B cell (primary cell): Measurements from ENCODE around the gene OPHN1. TPM values are rescaled to one million over a fixed set of nuclear protein-coding genes. Genes with fewer than 3 reads are reported as not detected.

Experiments
- ATAC-seq: fragments of 200-7000 bp; cut with Tn5 transposase; one replicate; pipeline ENCODE4 v1.10.0; 2021; ENCODE audit warnings: low read depth, mild to moderate bottlenecking, moderate number of reproducible peaks, moderate library complexity
- CTCF ChIA-PET: fragments of 350-600 bp; sonication (Branson Sonifier 250); formaldehyde crosslinking; loops from one replicate; lab custom pipeline; 2021; ENCODE audit warnings: antibody characterized with exemption, inconsistent platforms; lab: Charles Lee
- POLR2A ChIA-PET: fragments of 350-600 bp; sonication (Branson Sonifier 250); formaldehyde crosslinking; loops from one replicate; lab custom pipeline; 2021; ENCODE audit warnings: antibody characterized with exemption; lab: Charles Lee
- DNase-seq: peaks from one replicate; pipeline ENCODE4 v3.0.0; 2013
- H2AFZ ChIP-seq: 2 replicates; pipeline ENCODE4 v1.6.1; 2012; ENCODE audit warnings: mild to moderate bottlenecking, low read depth, low read length; ENCODE audit not compliant: insufficient read depth, poor library complexity, severe bottlenecking
- H3K27ac ChIP-seq, 2 donors: 1 replicate in 1 of 2; 2 replicates in 1 of 2; pipeline ENCODE4 v1.5.1; 2012 to 2013; ENCODE audit warnings: low read length in 2 of 2, mild to moderate bottlenecking in 2 of 2, moderate library complexity in 1 of 2
- H3K27me3 ChIP-seq, 4 experiments: fragments of 200-600 bp in 1 of 4; sonication (generic) in 1 of 4; replicated peaks in 1 of 4; 1 replicate in 2 of 4; 2 replicates in 2 of 4; pipeline versions ENCODE4 v1.6.1 to v1.7.0; 2013 to 2016; ENCODE audit warnings: low read length in 3 of 4, mild to moderate bottlenecking in 2 of 4, mixed read lengths in 1 of 4, moderate library complexity in 1 of 4; ENCODE audit not compliant: insufficient read depth in 4 of 4, control insufficient read depth in 3 of 4; ENCODE audit errors: control extremely low read depth in 1 of 4
- H3K36me3 ChIP-seq, 2 experiments: replicated peaks in 1 of 2; 1 replicate in 1 of 2; 2 replicates in 1 of 2; pipeline versions ENCODE4 v1.6.1 to v1.7.1; 2013; ENCODE audit warnings: low read length in 1 of 2; ENCODE audit not compliant: insufficient read depth in 2 of 2, control insufficient read depth in 1 of 2; ENCODE audit errors: control extremely low read depth in 1 of 2, extremely low read depth in 1 of 2
- H3K4me1 ChIP-seq, 2 donors: fragments of 200-600 bp in 1 of 2; sonication (generic) in 1 of 2; 1 replicate in 1 of 2; 2 replicates in 1 of 2; pipeline versions ENCODE4 v1.5.1 to v1.6.1; 2013 to 2017; ENCODE audit warnings: low read length in 2 of 2; ENCODE audit not compliant: control insufficient read depth in 2 of 2, insufficient read depth in 2 of 2
- H3K4me2 ChIP-seq: replicated peaks from 2 replicates; pipeline ENCODE3; 2012; ENCODE audit warnings: mild to moderate bottlenecking, low read depth, low read length; ENCODE audit not compliant: poor library complexity, severe bottlenecking
- H3K4me3 ChIP-seq, 5 experiments: fragments of 200-600 bp in 1 of 5; sonication (generic) in 1 of 5; 1 replicate in 3 of 5; 2 replicates in 2 of 5; pipeline versions ENCODE4 v1.5.1 to v1.7.0; 2011 to 2016; ENCODE audit warnings: low read length in 4 of 5, mild to moderate bottlenecking in 4 of 5, low read depth in 2 of 5, control low read depth in 1 of 5, moderate library complexity in 1 of 5; ENCODE audit not compliant: insufficient read depth in 1 of 5; ENCODE audit errors: control extremely low read depth in 1 of 5, extremely low read depth in 1 of 5
- H3K79me2 ChIP-seq: fragments of 200-600 bp; sonication (generic); one replicate; pipeline ENCODE4 v1.6.0; 2016; ENCODE audit warnings: low read length; ENCODE audit not compliant: control insufficient read depth, insufficient read depth
- H3K9ac ChIP-seq: fragments of 200-600 bp; sonication (generic); 2 replicates; pipeline ENCODE4 v1.6.1; 2017; ENCODE audit warnings: mild to moderate bottlenecking, low read length, moderate library complexity
- H3K9me3 ChIP-seq, 3 donors: one replicate each; pipeline versions ENCODE4 v1.6.1 to v1.7.1; 2013; ENCODE audit warnings: low read length in 2 of 3; ENCODE audit not compliant: control insufficient read depth in 2 of 3, insufficient read depth in 1 of 3; ENCODE audit errors: control extremely low read depth in 1 of 3
- H4K20me1 ChIP-seq: 2 replicates; pipeline ENCODE4 v1.6.0; 2012; ENCODE audit warnings: mild to moderate bottlenecking, low read length; ENCODE audit not compliant: insufficient read depth, control insufficient read depth, poor library complexity, severe bottlenecking
- H3K27ac Mint-ChIP-seq: one replicate; pipeline ENCODE4 v1.8.0; 2021; ENCODE audit warnings: mixed read lengths
- H3K27me3 Mint-ChIP-seq: one replicate; pipeline ENCODE4 v1.8.0; 2021; ENCODE audit warnings: mixed read lengths
- H3K4me1 Mint-ChIP-seq: one replicate; pipeline ENCODE4 v1.8.0; 2021; ENCODE audit warnings: mixed read lengths
- H3K4me3 Mint-ChIP-seq: one replicate; pipeline ENCODE4 v1.8.0; 2021; ENCODE audit warnings: mixed read lengths
- H3K9me3 Mint-ChIP-seq: one replicate; pipeline ENCODE4 v1.8.0; 2022; ENCODE audit warnings: mixed read lengths; ENCODE audit not compliant: insufficient read depth
- EZH2 ChIP-seq: IDR thresholded peaks from 2 replicates; pipeline ENCODE4 v1.6.1; 2012; ENCODE audit warnings: borderline replicate concordance, low read depth, mild to moderate bottlenecking, moderate library complexity, low read length; ENCODE audit not compliant: insufficient read depth, poor library complexity, severe bottlenecking
- WGBS: methylation state at CpG from one replicate; pipeline ENCODE4 v1.1.5; 2013; ENCODE audit warnings: missing lambda C conversion rate; ENCODE audit not compliant: insufficient coverage; 5-methylcytosine and 5-hydroxymethylcytosine counted together
- intact Hi-C: fragments of 100-400 bp; cut with micrococcal nuclease; formaldehyde crosslinking; loops from one replicate; pipeline ENCODE4 v1.10.0; 2022
- polyA plus RNA-seq: library from polyadenylated mRNA; depleted of rRNA; stranded (reverse); fragments of >200 nt; gene quantifications from 2 replicates; pipeline ENCODE4 v1.2.3, GENCODE V29; 2012
- total RNA-seq, 2 donors: library from RNA; stranded (reverse); fragments of 120-200 nt in 1 of 2; gene quantifications; 1 replicate in 1 of 2; 2 replicates in 1 of 2; pipeline versions ENCODE4 v1.2.3 to v1.2.4, GENCODE V29; 2013 to 2022
- TF ChIP-seq, protein P1 (sequence below): fragments of 200-600 bp; IDR thresholded peaks from one replicate; pipeline ENCODE4 v1.8.0; 2022; ENCODE audit warnings: antibody characterized with exemption, mild to moderate bottlenecking

The OPHN1 gene
- total and polyA plus RNA-seq, 2 donors (not counting 1 experiment from before 2014, with no cell fraction given), result 0.03 to 0.17 TPM

GRCh38 chrX:68193786-68194185 lies 239.5 kb downstream of the OPHN1 start:
- no peak overlapping the region for H3K4me3 Mint-ChIP-seq
- Histone ChIP-seq H3K27me3 (no peaks in the 10 kb centered on the region), H3K4me3 (no peak overlapping the region), H3K4me2 (no peak overlapping the region), H2AFZ (no peak overlapping the region), H3K4me1 (no peaks in the 10 kb centered on the region), H3K36me3 (no peaks in the 10 kb centered on the region), H3K27ac (no peak overlapping the region), H3K9ac (no peak overlapping the region), H4K20me1 (no peaks in the 10 kb centered on the region), H3K9me3 (no peaks in the 10 kb centered on the region), H3K79me2 (no peaks in the 10 kb centered on the region)
- ATAC-seq (no peak), DNase-seq (no peak)
- ChIA-PET CTCF (no interaction called here), POLR2A (no interaction called here)
- H3K4me1 Mint-ChIP-seq, result no peaks in the 10 kb centered on the region
- intact Hi-C loops, result no loop called here
- no peaks in the 10 kb centered on the region for H3K27me3 Mint-ChIP-seq
- TF ChIP-seq, protein P1, sequence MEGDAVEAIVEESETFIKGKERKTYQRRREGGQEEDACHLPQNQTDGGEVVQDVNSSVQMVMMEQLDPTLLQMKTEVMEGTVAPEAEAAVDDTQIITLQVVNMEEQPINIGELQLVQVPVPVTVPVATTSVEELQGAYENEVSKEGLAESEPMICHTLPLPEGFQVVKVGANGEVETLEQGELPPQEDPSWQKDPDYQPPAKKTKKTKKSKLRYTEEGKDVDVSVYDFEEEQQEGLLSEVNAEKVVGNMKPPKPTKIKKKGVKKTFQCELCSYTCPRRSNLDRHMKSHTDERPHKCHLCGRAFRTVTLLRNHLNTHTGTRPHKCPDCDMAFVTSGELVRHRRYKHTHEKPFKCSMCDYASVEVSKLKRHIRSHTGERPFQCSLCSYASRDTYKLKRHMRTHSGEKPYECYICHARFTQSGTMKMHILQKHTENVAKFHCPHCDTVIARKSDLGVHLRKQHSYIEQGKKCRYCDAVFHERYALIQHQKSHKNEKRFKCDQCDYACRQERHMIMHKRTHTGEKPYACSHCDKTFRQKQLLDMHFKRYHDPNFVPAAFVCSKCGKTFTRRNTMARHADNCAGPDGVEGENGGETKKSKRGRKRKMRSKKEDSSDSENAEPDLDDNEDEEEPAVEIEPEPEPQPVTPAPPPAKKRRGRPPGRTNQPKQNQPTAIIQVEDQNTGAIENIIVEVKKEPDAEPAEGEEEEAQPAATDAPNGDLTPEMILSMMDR, result no peak
- no peak for TF ChIP-seq EZH2
- H3K27ac Mint-ChIP-seq, result no peak overlapping the region
- H3K9me3 Mint-ChIP-seq, result no peaks in the 10 kb centered on the region
- WGBS, result no CpG with 5 or more reads among the region's 2 CpGs

DNA sequence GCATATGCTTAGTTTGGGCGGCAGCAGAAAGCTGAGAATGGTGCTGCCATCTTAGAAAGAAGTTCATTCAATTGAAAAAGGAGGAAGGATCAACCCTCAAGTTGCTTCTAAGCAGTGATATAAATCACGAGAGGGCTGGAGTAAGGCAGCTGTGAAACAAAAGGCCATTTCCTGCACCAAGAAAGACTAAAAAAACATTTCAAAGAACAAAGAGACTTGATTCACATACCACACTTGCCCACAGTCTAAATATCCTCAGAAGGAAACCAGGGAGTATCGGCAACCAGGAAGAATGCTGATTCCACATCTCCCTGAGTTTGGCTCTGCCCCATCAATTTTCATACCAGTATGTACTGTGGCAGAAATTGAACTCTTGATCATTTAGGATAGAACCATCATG lies 240.1 kb downstream of the OPHN1 start:
- Histone ChIP-seq H3K9ac (no peak overlapping the region), H3K36me3 (no peaks in the 10 kb centered on the region), H2AFZ (no peak overlapping the region), H4K20me1 (no peaks in the 10 kb centered on the region), H3K4me1 (no peaks in the 10 kb centered on the region), H3K4me3 (no peak overlapping the region), H3K79me2 (no peaks in the 10 kb centered on the region), H3K9me3 (no peaks in the 10 kb centered on the region), H3K4me2 (no peak overlapping the region), H3K27me3 (no peaks in the 10 kb centered on the region), H3K27ac (no peak overlapping the region)
- Mint-ChIP-seq H3K9me3 (no peaks in the 10 kb centered on the region), H3K4me3 (no peak overlapping the region), H3K27ac (no peak overlapping the region), H3K27me3 (no peaks in the 10 kb centered on the region), H3K4me1 (no peaks in the 10 kb centered on the region)
- WGBS, result 40% methylated on average over 1 of the region's 3 CpGs
- DNase-seq (no peak), ATAC-seq (no peak)
- ChIA-PET POLR2A (no interaction called here), CTCF (no interaction called here)
- intact Hi-C loops, result no loop called here
- no peak for TF ChIP-seq EZH2
- TF ChIP-seq, protein P1, result no peak
